H9 (cell line): Measurements from ENCODE around the gene LONRF3. TPM values are rescaled to one million over a fixed set of nuclear protein-coding genes. Genes with fewer than 3 reads are reported as not detected.

Experiments
- DNase-seq: peaks from one replicate; pipeline ENCODE4 v3.0.0-alpha.2; 2017
- H2AFZ ChIP-seq: one replicate; pipeline ENCODE4 v1.6.1; 2013; ENCODE audit warnings: mild to moderate bottlenecking, low read length, control low read depth, moderate library complexity
- H2AK5ac ChIP-seq: 2 replicates; pipeline ENCODE4 v1.6.1; 2013; ENCODE audit warnings: low read length, control low read depth, mixed read lengths; ENCODE audit not compliant: insufficient read length
- H2BK120ac ChIP-seq: one replicate; pipeline ENCODE4 v1.6.1; 2013; ENCODE audit warnings: low read depth, mild to moderate bottlenecking, low read length, control low read depth, inconsistent platforms; ENCODE audit not compliant: poor library complexity, severe bottlenecking
- H2BK12ac ChIP-seq: 2 replicates; pipeline ENCODE4 v1.6.1; 2013; ENCODE audit warnings: low read length, control low read depth, mixed read lengths, low read depth; ENCODE audit not compliant: insufficient read length
- H2BK15ac ChIP-seq: 2 replicates; pipeline ENCODE4 v1.6.1; 2013; ENCODE audit warnings: low read depth, low read length, control low read depth
- H2BK20ac ChIP-seq: one replicate; pipeline ENCODE4 v1.6.1; 2013; ENCODE audit warnings: low read depth, mild to moderate bottlenecking, low read length, control low read depth, inconsistent platforms; ENCODE audit not compliant: poor library complexity, severe bottlenecking
- H2BK5ac ChIP-seq: 2 replicates; pipeline ENCODE4 v1.6.1; 2013; ENCODE audit warnings: low read length, control low read depth, mixed read lengths; ENCODE audit not compliant: insufficient read length
- H3K14ac ChIP-seq: 2 replicates; pipeline ENCODE4 v1.6.1; 2013; ENCODE audit warnings: low read length, control low read depth; ENCODE audit not compliant: insufficient read depth
- H3K18ac ChIP-seq: 2 replicates; pipeline ENCODE4 v1.6.1; 2013; ENCODE audit warnings: low read depth, mild to moderate bottlenecking, mixed read lengths, low read length, control low read depth; ENCODE audit not compliant: insufficient read length
- H3K23ac ChIP-seq: 2 replicates; pipeline ENCODE4 v1.6.1; 2013; ENCODE audit warnings: low read length, control low read depth, mixed read lengths, low read depth; ENCODE audit not compliant: insufficient read length
- H3K23me2 ChIP-seq: 2 replicates; pipeline ENCODE4 v1.6.1; 2013; ENCODE audit warnings: low read depth, mild to moderate bottlenecking, mixed read lengths, low read length, control low read depth; ENCODE audit not compliant: insufficient read length, poor library complexity, severe bottlenecking
- H3K27ac ChIP-seq: 2 replicates; pipeline ENCODE4 v1.5.1; 2013; ENCODE audit warnings: low read length, control low read depth, mixed read lengths, low read depth; ENCODE audit not compliant: insufficient read length
- H3K27me3 ChIP-seq: 2 replicates; pipeline ENCODE4 v1.6.1; 2013; ENCODE audit warnings: low read length, control low read depth, inconsistent platforms; ENCODE audit not compliant: insufficient read depth
- H3K4ac ChIP-seq: 2 replicates; pipeline ENCODE4 v1.6.1; 2013; ENCODE audit warnings: low read depth, mild to moderate bottlenecking, control low read depth, inconsistent platforms, low read length, moderate library complexity
- H3K4me1 ChIP-seq: 2 replicates; pipeline ENCODE4 v1.6.1; 2013; ENCODE audit warnings: low read length, control low read depth, inconsistent platforms; ENCODE audit not compliant: insufficient read depth
- H3K4me2 ChIP-seq: 2 replicates; pipeline ENCODE4 v1.6.1; 2013; ENCODE audit warnings: low read length, control low read depth, mixed read lengths; ENCODE audit not compliant: insufficient read length, insufficient read depth
- H3K56ac ChIP-seq: 2 replicates; pipeline ENCODE4 v1.6.1; 2013; ENCODE audit warnings: low read depth, mild to moderate bottlenecking, mixed read lengths, low read length, control low read depth; ENCODE audit not compliant: insufficient read length
- H3K79me1 ChIP-seq: 2 replicates; pipeline ENCODE4 v1.6.1; 2013; ENCODE audit warnings: low read depth, mild to moderate bottlenecking, moderate library complexity, low read length, control low read depth, inconsistent platforms; ENCODE audit not compliant: insufficient read depth, poor library complexity, severe bottlenecking
- H3K79me2 ChIP-seq: 2 replicates; pipeline ENCODE4 v1.6.1; 2013; ENCODE audit warnings: low read length, control low read depth, inconsistent platforms; ENCODE audit not compliant: insufficient read depth
- H3K9ac ChIP-seq: 2 replicates; pipeline ENCODE4 v1.6.1; 2013; ENCODE audit warnings: low read length, control low read depth, mixed read lengths; ENCODE audit not compliant: insufficient read length; ENCODE audit errors: extremely low read depth
- H3K9me3 ChIP-seq: one replicate; pipeline ENCODE4 v1.6.1; 2013; ENCODE audit warnings: low read depth, low read length, inconsistent platforms; ENCODE audit not compliant: control insufficient read depth
- H3T11ph ChIP-seq: one replicate; pipeline ENCODE4 v1.6.1; 2013; ENCODE audit warnings: mild to moderate bottlenecking, low read length, control low read depth, inconsistent platforms
- H4K20me1 ChIP-seq: one replicate; pipeline ENCODE4 v1.6.1; 2013; ENCODE audit not compliant: control insufficient read depth, insufficient read length, insufficient read depth
- H4K5ac ChIP-seq: 2 replicates; pipeline ENCODE4 v1.6.1; 2013; ENCODE audit warnings: low read depth, mild to moderate bottlenecking, mixed read lengths, low read length, control low read depth; ENCODE audit not compliant: insufficient read length
- H4K8ac ChIP-seq: replicated peaks from 2 replicates; pipeline ENCODE4 v1.6.1; 2013; ENCODE audit warnings: low read length, control low read depth, mixed read lengths, low read depth; ENCODE audit not compliant: insufficient read length
- H4K91ac ChIP-seq: 2 replicates; pipeline ENCODE4 v1.6.1; 2013; ENCODE audit warnings: low read depth, mild to moderate bottlenecking, moderate library complexity, mixed read lengths, low read length, control low read depth; ENCODE audit not compliant: insufficient read length
- H3K27ac Mint-ChIP-seq, 3 experiments: 2 replicates in 2 of 3; 3 replicates in 1 of 3; pipeline ENCODE4 v1.8.0; 2020 to 2021; ENCODE audit warnings: mixed read lengths in 3 of 3, mild to moderate bottlenecking in 1 of 3, moderate library complexity in 1 of 3
- H3K27me3 Mint-ChIP-seq: 2 replicates; pipeline ENCODE4 v1.8.0; 2021; ENCODE audit warnings: low read depth, mild to moderate bottlenecking, moderate library complexity, mixed read lengths
- H3K36me3 Mint-ChIP-seq, 3 experiments: 2 replicates in 2 of 3; 3 replicates in 1 of 3; pipeline ENCODE4 v1.8.0; 2020 to 2021; ENCODE audit warnings: low read depth in 3 of 3, mixed read lengths in 3 of 3; ENCODE audit not compliant: insufficient read depth in 1 of 3
- H3K4me1 Mint-ChIP-seq, 2 experiments: 2 replicates each; pipeline ENCODE4 v1.8.0; 2020; ENCODE audit warnings: mixed read lengths in 2 of 2
- H3K4me3 Mint-ChIP-seq, 2 experiments: 2 replicates in 1 of 2; 3 replicates in 1 of 2; pipeline ENCODE4 v1.8.0; 2020 to 2021; ENCODE audit warnings: mild to moderate bottlenecking in 2 of 2, mixed read lengths in 2 of 2, moderate library complexity in 1 of 2
- H3K9me3 Mint-ChIP-seq, 2 experiments: 2 replicates in 1 of 2; 3 replicates in 1 of 2; pipeline ENCODE4 v1.8.0; 2020; ENCODE audit warnings: mild to moderate bottlenecking in 2 of 2, mixed read lengths in 2 of 2, moderate library complexity in 1 of 2
- WGBS: extraction: QIAGEN DNeasy Blood & Tissue Kit; methylation state at CpG from one replicate; pipeline ENCODE4 v1.1.7; 2013; ENCODE audit warnings: missing lambda C conversion rate, low lambda C conversion rate, mixed read lengths; ENCODE audit not compliant: insufficient read length; ENCODE audit errors: extremely low coverage; 5-methylcytosine and 5-hydroxymethylcytosine counted together
- total RNA-seq: library from RNA; stranded (reverse); gene quantifications from 2 replicates; pipeline ENCODE4 v1.2.1, GENCODE V29; 2021
- TF ChIP-seq, protein P1 (sequence below): fragments of 200-600 bp; sonication (generic); conservative IDR thresholded peaks from 3 replicates; pipeline ENCODE4 v1.8.0; 2021; ENCODE audit warnings: antibody characterized with exemption, mild to moderate bottlenecking

LONRF3 gene
- total RNA-seq, 1 experiment from 2014 or later: 0.33 TPM

DNA sequence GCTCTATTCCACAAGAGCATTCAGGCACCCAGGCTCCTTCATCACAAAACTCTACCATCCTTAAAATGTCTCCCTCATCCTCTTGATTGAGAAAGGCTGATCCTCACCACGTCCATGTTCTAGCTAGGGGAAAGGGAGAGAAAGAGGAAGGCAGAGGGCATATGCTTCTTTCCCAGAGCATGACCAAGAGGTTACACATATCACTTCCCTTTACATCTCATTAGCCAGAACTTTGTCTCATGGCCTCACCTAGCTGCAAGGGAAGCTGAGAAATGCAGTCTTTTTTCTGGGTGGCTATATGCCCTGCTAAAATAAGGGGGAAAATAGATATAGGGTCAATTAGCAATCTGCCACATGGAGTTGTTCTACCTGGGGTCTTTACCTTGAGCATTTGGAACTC, 42.7 kb downstream of the LONRF3 start:
- Histone ChIP-seq H3K79me2 (no peaks in the 10 kb centered on the region), H2BK15ac (no peak overlapping the region), H3K56ac (no peak overlapping the region), H3K18ac (no peak overlapping the region), H3K23me2 (no peaks in the 10 kb centered on the region), H3K4me1 (no peaks in the 10 kb centered on the region), H2AFZ (no peak overlapping the region), H4K5ac (no peak overlapping the region), H4K8ac (no peak overlapping the region), H4K20me1 (no peaks in the 10 kb centered on the region), H3K9me3 (peaks cover 42% of the 10 kb centered on the region), H3T11ph (no peak overlapping the region), H2BK120ac (no peak overlapping the region), H4K91ac (no peak overlapping the region), H3K14ac (no peak overlapping the region), H2BK5ac (no peak overlapping the region), H3K4ac (no peak overlapping the region), H3K9ac (no peak overlapping the region), H3K4me2 (no peak overlapping the region), H2BK12ac (no peak overlapping the region), H3K27me3 (no peaks in the 10 kb centered on the region), H2AK5ac (no peak overlapping the region), H3K79me1 (no peaks in the 10 kb centered on the region), H3K23ac (no peak overlapping the region), H3K27ac (no peak overlapping the region), H2BK20ac (no peak overlapping the region)
- H3K4me3 Mint-ChIP-seq: no peak overlapping the region
- H3K27ac Mint-ChIP-seq: no peak overlapping the region
- no peak for DNase-seq
- H3K27me3 Mint-ChIP-seq: peaks cover 2% of the 10 kb centered on the region; the same call in 1 of the 2 replicates
- no peaks in the 10 kb centered on the region for H3K4me1 Mint-ChIP-seq
- peaks cover 50 to 62% of the 10 kb centered on the region in 2 experiments for H3K9me3 Mint-ChIP-seq
- WGBS: no CpG with 5 or more reads among the region's 1 CpG
- H3K36me3 Mint-ChIP-seq: peaks cover 0 to 4% (median 2%) of the 10 kb centered on the region in 3 experiments; a peak in 3 of 7 replicates
- TF ChIP-seq, protein P1, sequence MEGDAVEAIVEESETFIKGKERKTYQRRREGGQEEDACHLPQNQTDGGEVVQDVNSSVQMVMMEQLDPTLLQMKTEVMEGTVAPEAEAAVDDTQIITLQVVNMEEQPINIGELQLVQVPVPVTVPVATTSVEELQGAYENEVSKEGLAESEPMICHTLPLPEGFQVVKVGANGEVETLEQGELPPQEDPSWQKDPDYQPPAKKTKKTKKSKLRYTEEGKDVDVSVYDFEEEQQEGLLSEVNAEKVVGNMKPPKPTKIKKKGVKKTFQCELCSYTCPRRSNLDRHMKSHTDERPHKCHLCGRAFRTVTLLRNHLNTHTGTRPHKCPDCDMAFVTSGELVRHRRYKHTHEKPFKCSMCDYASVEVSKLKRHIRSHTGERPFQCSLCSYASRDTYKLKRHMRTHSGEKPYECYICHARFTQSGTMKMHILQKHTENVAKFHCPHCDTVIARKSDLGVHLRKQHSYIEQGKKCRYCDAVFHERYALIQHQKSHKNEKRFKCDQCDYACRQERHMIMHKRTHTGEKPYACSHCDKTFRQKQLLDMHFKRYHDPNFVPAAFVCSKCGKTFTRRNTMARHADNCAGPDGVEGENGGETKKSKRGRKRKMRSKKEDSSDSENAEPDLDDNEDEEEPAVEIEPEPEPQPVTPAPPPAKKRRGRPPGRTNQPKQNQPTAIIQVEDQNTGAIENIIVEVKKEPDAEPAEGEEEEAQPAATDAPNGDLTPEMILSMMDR: no peak
